HG03521 (cell line): Measurements from ENCODE around the gene PUS3.
"Not testable (repeated sequence)": the region's sequence is repeated elsewhere in the genome, so short reads cannot be mapped to it uniquely, and the experiment has no call there.

Experiments used
- ATAC-seq: cut with Tn5 transposase; IDR thresholded peaks from one replicate; pipeline ENCODE4 v1.9.1; 2021; ENCODE audit warnings: mild to moderate bottlenecking, moderate library complexity; ENCODE audit not compliant: unreplicated experiment

Gene PUS3

DNA sequence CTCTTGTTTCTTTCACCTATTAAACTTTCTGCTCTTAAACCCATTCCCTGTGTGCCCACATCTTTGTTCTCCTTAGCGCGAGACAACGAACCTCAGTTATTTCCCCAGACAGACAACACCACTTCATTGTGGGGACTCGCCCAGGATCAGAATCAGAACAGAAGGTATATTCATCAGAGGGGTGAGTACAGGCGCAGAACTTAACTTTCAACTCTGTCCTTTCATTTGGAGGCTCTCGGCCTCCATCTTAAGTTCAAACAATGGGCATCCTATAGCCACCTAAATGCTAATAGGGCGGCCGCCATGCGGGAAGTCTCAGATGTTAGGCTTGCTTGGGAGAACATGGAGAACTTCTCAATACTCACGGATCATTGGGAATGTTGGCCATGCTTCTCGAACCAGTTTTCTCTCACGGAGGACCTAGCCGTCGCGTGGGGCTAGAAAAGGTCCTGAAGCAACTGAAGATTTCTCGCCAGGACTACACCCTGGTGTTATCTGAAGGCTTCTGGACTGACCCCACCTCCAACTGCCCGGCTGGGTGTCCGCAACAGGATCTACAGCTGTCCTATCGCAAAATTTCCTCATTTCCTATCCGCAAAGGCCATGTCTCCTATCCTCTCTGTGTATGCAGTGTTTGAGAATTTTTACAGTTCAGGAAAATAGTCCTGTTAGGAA lies 29.0 kb downstream of the PUS3 start:
- ATAC-seq, result no peak

- ATAC-seq, result no peak
These were observed 30.9 kb downstream of the PUS3 start for GRCh38 chr11:125872138-125872491.

DNA sequence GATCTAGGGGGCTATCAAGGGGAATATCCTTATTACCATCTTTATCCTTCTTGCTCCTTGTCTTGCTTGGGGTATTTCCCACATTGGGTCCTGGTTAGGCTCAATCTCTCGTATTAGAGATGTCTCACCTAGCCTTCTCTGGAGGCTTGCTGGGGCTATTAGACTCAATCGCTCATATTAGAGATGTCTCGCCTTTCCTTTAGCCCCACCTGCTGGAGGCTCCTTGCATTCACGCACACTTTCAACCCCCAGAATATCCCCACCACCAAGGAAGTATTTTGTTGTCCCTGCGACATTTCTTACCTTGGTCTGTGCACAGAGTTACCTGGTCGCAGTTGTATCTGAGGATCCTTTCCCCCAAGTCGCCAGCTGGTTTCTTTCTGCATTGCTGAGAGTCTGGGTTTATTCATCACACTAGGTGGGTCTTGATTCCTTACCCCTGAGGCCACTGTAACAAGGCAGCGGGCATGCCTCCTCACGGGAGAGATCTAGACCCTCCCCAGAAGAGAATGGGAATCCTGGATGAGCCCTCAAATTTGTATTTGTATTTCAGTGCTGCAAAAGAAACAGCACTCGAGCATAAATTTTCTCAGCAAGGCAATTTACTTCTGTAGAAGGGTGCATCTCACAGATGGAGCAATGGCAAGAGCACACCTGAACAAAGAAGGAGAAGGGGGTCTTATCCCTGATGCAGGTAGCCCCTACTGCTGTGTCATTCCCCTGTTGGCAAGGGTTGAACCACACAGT lies 31.4 kb downstream of the PUS3 start:
- no peak for ATAC-seq

DNA sequence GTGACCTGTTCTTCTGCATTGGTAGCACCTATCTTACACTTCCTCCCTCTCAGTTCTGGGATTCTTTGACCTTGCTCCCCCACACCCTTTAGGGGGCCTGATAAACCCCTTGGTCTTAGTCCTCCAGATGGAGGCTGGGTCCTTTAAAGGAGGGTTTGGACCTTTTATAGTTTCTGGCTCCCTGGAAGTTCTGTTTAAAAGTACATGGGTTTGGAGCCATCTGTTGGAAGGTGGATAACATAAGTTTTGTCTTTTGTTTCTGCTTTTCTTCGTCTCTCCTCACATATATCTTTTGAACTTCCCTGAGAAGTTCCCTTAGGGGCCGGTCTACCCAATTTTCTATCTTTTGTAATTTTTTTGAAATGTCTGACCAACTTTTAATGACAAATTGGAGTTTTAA lies 33.5 kb downstream of the PUS3 start:
- no peak for ATAC-seq

GRCh38 chr11:125865354-125865753 lies 37.7 kb downstream of the PUS3 start:
- ATAC-seq, result not testable (repeated sequence)

- not testable (repeated sequence) for ATAC-seq
These were observed 40.2 kb downstream of the PUS3 start for GRCh38 chr11:125862786-125863185.

DNA sequence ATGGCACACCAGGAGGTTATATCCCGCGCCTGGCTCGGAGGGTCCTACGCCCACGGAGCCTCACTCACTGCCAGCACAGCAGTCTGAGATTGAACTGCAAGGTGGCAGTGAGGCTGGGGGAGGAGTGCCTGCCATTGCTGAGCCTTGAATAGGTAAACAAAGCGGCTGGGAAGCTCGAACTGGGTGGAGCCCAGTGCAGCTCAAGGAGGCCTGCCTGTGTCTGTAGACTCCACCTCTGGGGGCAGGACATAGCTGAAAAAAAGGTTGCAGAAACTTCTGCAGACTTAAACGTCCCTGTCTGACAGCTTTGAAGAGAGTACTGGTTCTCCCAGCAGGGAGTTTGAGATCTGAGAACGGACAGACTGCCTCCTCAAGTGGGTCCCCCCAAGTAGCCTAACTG lies 45.3 kb downstream of the PUS3 start:
- not testable (repeated sequence) for ATAC-seq

- no peak for ATAC-seq
These were observed 56.8 kb downstream of the PUS3 start for GRCh38 chr11:125846188-125846587.
